ENCODE data around the gene DNM3.
A peak's percentile ranks its signal among the peaks of the same experiment; 100 is the strongest.

Gene DNM3

DNA sequence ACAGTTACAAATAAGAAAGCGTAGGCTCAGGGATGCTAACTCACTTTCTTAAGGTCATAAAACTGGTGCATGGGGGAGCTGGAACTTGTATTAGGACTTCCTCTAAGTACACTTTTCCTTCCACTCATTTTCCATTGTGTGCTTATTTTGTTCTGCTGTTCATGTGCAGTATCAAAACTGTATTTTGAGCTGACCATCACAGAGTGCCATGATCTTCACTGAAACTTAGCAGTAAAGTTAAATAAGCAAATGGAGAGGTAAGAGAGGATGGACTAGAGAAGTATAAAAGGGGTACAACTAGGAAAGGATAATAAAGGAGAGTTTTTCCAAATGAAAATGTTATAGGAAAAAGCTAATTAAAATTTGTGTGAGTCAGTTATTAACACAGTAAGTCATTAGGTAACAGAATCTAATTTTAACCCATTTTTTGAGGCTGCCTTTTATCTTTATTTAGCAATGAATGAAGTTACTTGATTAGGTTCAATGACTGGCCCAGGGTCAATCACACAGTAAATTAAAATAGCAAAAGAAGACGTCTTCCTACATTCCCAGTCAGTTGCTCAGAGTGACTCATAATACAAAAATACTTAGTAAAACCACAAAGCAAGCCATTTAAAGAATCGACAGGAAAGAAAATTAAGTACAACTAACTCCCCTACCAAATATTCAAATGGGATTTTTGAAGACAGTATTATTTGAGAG, 413.4 kb downstream of the DNM3 start:
- Histone ChIP-seq H3K9me3 (ENCODE audit: control insufficient read depth in 5 of 5, low read length in 5 of 5) (no peaks in the 10 kb centered on the region), H3K9ac (ENCODE audit: low read length in 5 of 5) (no peak overlapping the region), H3K36me3 (ENCODE audit: control insufficient read depth in 5 of 5, insufficient read depth in 5 of 5, low read length in 5 of 5) (no peaks in the 10 kb centered on the region), H3K4me1 (ENCODE audit: control insufficient read depth in 5 of 5, insufficient read depth in 5 of 5, low read length in 5 of 5) (no peaks in the 10 kb centered on the region), H3K4me3 (ENCODE audit: low read depth in 1 of 5, low read length in 5 of 5) (no peak overlapping the region), H3K27ac (ENCODE audit: low read depth, low read length) (no peak overlapping the region), H3K27me3 (ENCODE audit: control insufficient read depth in 5 of 5, insufficient read depth in 4 of 5, low read length in 5 of 5) (no peaks in the 10 kb centered on the region)

DNA sequence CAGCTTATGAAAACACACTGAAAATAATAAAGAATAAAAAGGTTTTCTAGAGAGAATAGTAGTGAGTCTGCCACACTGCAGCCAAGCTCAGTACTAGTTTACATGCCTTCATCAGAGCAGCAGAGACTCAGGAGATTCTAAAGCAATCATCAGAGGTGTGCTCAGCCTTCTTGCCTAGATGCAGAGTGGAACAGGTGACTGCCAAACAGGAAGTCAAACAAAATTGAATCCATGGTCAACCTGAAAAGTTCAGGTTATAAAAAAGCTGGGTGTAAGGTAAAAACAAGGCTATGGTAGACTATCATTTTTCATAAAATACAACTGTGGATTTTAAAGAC, 413.9 kb downstream of the DNM3 start:
- Histone ChIP-seq H3K9me3 (ENCODE audit: control insufficient read depth in 5 of 5, low read length in 5 of 5) (peaks cover 0 to 3% (median 0%) of the 10 kb centered on the region in 5 donors), H3K27ac (ENCODE audit: low read depth, low read length) (no peak overlapping the region), H3K4me1 (ENCODE audit: control insufficient read depth in 5 of 5, insufficient read depth in 5 of 5, low read length in 5 of 5) (no peaks in the 10 kb centered on the region), H3K27me3 (ENCODE audit: control insufficient read depth in 5 of 5, insufficient read depth in 4 of 5, low read length in 5 of 5) (no peaks in the 10 kb centered on the region), H3K9ac (ENCODE audit: low read length in 5 of 5) (no peak overlapping the region), H3K36me3 (ENCODE audit: control insufficient read depth in 5 of 5, insufficient read depth in 5 of 5, low read length in 5 of 5) (no peaks in the 10 kb centered on the region), H3K4me3 (ENCODE audit: low read depth in 1 of 5, low read length in 5 of 5) (no peak overlapping the region)

DNA sequence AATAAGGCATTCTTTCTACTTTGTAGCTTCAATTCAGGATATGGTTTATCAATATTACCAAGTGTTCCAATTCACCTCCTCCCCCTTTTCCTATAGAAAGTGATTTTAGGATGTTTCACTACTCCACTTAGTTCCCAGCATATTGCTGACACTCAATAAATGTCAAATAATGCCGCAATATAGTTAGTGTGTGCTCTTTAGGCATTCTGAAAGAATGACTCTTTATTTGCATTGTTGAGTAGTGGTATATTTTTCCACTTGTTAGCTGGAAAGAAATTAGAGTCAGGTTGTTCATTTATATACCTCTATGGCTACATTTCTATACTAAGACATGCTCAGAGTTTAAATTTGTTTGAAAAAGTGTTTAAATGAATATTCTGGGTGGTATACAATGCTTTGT, 424.6 kb downstream of the DNM3 start:
- H3K4me1 ChIP-seq (ENCODE audit: control insufficient read depth in 5 of 5, insufficient read depth in 5 of 5, low read length in 5 of 5): peaks cover 0 to 8% (median 0%) of the 10 kb centered on the region in 5 donors
- no peaks in the 10 kb centered on the region for H3K27me3 ChIP-seq (ENCODE audit: control insufficient read depth in 5 of 5, insufficient read depth in 4 of 5, low read length in 5 of 5)
- H3K9ac ChIP-seq (ENCODE audit: low read length in 5 of 5): no peak overlapping the region
- no peak overlapping the region for H3K4me3 ChIP-seq (ENCODE audit: low read depth in 1 of 5, low read length in 5 of 5)
- H3K36me3 ChIP-seq (ENCODE audit: control insufficient read depth in 5 of 5, insufficient read depth in 5 of 5, low read length in 5 of 5): no peaks in the 10 kb centered on the region
- no peak overlapping the region for H3K27ac ChIP-seq (ENCODE audit: low read depth, low read length)
- no peaks in the 10 kb centered on the region for H3K9me3 ChIP-seq (ENCODE audit: control insufficient read depth in 5 of 5, low read length in 5 of 5)

DNA sequence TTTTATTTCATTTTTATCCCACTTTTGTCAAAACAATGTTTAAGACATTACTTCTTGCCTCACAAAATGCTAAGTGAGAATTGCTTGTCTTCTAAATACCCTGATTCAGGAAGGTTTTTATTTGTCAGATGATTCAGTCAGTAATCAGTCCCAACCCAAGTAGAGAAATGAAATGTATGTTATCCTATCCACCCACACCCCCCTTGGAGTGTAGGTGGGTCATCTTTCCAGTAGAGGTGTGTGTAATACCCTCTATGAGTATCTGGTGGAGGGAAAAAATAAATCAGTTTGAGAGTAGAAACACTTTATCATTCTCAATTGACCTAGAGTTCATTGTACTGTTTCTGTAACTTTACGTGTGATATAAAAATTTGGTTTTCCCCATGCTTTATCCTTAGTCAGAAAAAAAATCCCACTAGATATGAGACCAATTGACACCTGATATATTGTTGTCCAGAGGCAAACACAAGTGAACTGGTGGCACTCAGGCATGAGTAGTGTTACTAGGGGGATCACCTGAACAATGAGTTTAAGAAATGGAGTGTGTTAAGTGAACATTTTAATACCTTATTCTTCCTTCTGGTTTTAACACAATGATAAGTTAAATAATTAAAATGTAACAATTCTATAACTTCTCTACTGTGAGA, 425.4 kb downstream of the DNM3 start:
- Histone ChIP-seq H3K27ac (ENCODE audit: low read depth, low read length) (no peak overlapping the region), H3K27me3 (ENCODE audit: control insufficient read depth in 5 of 5, insufficient read depth in 4 of 5, low read length in 5 of 5) (no peaks in the 10 kb centered on the region), H3K9ac (ENCODE audit: low read length in 5 of 5) (no peak overlapping the region), H3K4me3 (ENCODE audit: low read depth in 1 of 5, low read length in 5 of 5) (no peak overlapping the region), H3K36me3 (ENCODE audit: control insufficient read depth in 5 of 5, insufficient read depth in 5 of 5, low read length in 5 of 5) (no peaks in the 10 kb centered on the region), H3K9me3 (ENCODE audit: control insufficient read depth in 5 of 5, low read length in 5 of 5) (no peaks in the 10 kb centered on the region), H3K4me1 (ENCODE audit: control insufficient read depth in 5 of 5, insufficient read depth in 5 of 5, low read length in 5 of 5) (peaks cover 0 to 8% (median 0%) of the 10 kb centered on the region in 5 donors)

DNA sequence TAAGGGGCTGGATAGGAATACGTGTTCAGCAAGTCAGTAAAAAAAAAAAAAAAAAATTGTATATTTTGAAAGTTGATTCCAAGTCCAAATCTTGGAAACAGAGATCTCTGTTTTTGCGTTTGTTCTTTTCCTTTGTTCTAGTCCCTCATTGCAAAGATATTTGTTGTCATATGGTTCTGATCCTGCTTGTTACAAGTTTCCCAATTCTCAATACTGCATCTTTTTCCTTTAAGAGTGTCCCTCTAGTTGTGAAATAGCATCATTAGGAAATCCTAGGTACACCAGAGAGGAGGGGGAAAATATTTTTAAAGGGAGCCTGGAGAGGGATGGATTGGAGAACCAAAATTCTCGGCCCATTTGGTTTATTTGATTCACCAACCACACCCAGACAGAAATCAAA, 426.9 kb downstream of the DNM3 start:
- Histone ChIP-seq H3K27ac (ENCODE audit: low read depth, low read length) (no peak overlapping the region), H3K9ac (ENCODE audit: low read length in 5 of 5) (no peak overlapping the region), H3K4me3 (ENCODE audit: low read depth in 1 of 5, low read length in 5 of 5) (no peak overlapping the region), H3K4me1 (ENCODE audit: control insufficient read depth in 5 of 5, insufficient read depth in 5 of 5, low read length in 5 of 5) (peaks cover 0 to 8% (median 0%) of the 10 kb centered on the region in 5 donors), H3K9me3 (ENCODE audit: control insufficient read depth in 5 of 5, low read length in 5 of 5) (no peaks in the 10 kb centered on the region), H3K36me3 (ENCODE audit: control insufficient read depth in 5 of 5, insufficient read depth in 5 of 5, low read length in 5 of 5) (no peaks in the 10 kb centered on the region), H3K27me3 (ENCODE audit: control insufficient read depth in 5 of 5, insufficient read depth in 4 of 5, low read length in 5 of 5) (no peaks in the 10 kb centered on the region)

DNA sequence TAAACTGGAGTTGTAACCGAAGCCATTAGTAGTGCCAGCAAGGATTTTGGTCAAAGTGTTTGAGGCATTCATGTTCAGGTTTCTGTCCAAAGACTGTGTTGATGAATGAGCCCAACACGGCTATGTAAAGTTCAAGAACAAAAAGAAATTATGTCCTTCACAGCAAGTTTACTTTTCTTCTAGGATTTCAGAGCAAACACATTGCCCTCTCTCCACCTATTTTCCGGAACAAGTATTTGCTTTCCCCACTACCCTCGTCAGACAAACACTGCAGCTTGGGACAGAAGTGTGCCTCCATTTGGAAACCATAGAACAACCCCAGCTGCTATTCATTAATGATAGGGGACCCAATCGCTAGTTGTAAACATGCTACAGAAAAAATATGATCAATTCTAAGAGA, 427.8 kb downstream of the DNM3 start:
- H3K4me1 ChIP-seq (ENCODE audit: control insufficient read depth in 5 of 5, insufficient read depth in 5 of 5, low read length in 5 of 5): peaks cover 0 to 15% (median 0%) of the 10 kb centered on the region in 5 donors
- peak overlapping the region; percentile 3 for H3K27ac ChIP-seq (ENCODE audit: low read depth, low read length)
- H3K36me3 ChIP-seq (ENCODE audit: control insufficient read depth in 5 of 5, insufficient read depth in 5 of 5, low read length in 5 of 5): no peaks in the 10 kb centered on the region
- H3K4me3 ChIP-seq (ENCODE audit: low read depth in 1 of 5, low read length in 5 of 5): no peak overlapping the region
- H3K9me3 ChIP-seq (ENCODE audit: control insufficient read depth in 5 of 5, low read length in 5 of 5): no peaks in the 10 kb centered on the region
- no peak overlapping the region for H3K9ac ChIP-seq (ENCODE audit: low read length in 5 of 5)
- H3K27me3 ChIP-seq (ENCODE audit: control insufficient read depth in 5 of 5, insufficient read depth in 4 of 5, low read length in 5 of 5): no peaks in the 10 kb centered on the region

DNA sequence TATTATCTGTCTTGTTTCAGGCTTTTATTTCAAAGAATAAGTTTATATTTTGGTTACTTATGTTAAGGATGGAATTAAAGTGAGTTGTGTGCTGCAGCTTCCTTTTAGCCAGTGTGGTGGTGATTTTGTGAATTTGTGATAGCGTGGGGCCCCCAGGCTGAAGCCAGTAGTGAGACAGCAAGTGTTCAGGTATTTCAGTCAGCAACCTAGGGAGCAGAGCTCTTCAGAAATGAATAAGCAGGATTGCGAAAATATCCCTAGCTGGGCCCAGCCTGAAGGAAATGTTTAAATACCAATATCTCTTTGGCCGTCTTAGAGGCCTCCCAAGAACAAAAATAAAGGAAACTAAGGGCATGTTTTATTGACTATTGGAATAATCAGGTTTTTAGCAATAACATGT, 428.3 kb downstream of the DNM3 start:
- Histone ChIP-seq H3K27me3 (ENCODE audit: control insufficient read depth in 5 of 5, insufficient read depth in 4 of 5, low read length in 5 of 5) (no peaks in the 10 kb centered on the region), H3K9me3 (ENCODE audit: control insufficient read depth in 5 of 5, low read length in 5 of 5) (no peaks in the 10 kb centered on the region), H3K9ac (ENCODE audit: low read length in 5 of 5) (no peak overlapping the region), H3K36me3 (ENCODE audit: control insufficient read depth in 5 of 5, insufficient read depth in 5 of 5, low read length in 5 of 5) (no peaks in the 10 kb centered on the region), H3K4me3 (ENCODE audit: low read depth in 1 of 5, low read length in 5 of 5) (no peak overlapping the region), H3K27ac (ENCODE audit: low read depth, low read length) (no peak overlapping the region), H3K4me1 (ENCODE audit: control insufficient read depth in 5 of 5, insufficient read depth in 5 of 5, low read length in 5 of 5) (peaks cover 0 to 20% (median 0%) of the 10 kb centered on the region in 5 donors)

DNA sequence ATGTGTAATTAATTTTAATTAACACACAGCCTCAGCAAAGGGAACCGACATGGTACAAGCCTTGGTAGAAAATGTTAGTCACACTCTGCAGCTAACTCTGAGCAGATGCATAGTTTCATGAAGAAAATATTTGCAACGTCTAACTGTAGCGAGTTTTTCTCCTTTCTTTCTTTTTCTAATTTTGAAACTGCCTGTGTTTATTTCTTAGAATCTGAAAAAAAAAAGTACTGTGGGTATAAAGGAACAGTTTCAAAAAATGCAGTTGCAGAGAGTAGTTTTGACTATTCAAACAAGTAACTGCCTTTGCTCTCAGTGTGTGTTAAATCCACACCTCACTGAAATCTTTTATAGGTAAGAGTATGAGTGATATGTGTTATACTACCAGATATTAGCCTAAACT, 429.3 kb downstream of the DNM3 start:
- Histone ChIP-seq H3K9ac (ENCODE audit: low read length in 5 of 5) (no peak overlapping the region), H3K27me3 (ENCODE audit: control insufficient read depth in 5 of 5, insufficient read depth in 4 of 5, low read length in 5 of 5) (no peaks in the 10 kb centered on the region), H3K9me3 (ENCODE audit: control insufficient read depth in 5 of 5, low read length in 5 of 5) (no peaks in the 10 kb centered on the region), H3K4me3 (ENCODE audit: low read depth in 1 of 5, low read length in 5 of 5) (no peak overlapping the region), H3K27ac (ENCODE audit: low read depth, low read length) (peak overlapping the region; percentile 6), H3K4me1 (ENCODE audit: control insufficient read depth in 5 of 5, insufficient read depth in 5 of 5, low read length in 5 of 5) (peaks cover 0 to 21% (median 0%) of the 10 kb centered on the region in 5 donors), H3K36me3 (ENCODE audit: control insufficient read depth in 5 of 5, insufficient read depth in 5 of 5, low read length in 5 of 5) (no peaks in the 10 kb centered on the region)

DNA sequence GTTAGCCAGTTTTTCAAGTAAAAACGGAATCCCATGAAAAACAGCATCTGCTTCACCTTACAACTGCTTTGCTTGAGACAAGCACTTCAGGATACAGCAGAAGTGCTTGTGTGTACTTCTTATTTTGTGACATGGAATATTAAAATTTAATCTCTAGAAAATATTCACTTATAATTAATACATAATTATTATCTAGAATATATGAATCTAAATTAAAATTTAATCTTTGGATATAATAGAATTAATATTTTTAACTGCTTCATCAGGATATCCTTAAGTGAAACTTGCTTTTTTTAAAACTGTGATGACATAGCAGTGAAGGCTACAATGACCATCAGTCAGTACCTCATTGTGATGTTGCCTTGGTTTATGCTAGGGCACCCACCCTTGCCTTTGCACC, 430.8 kb downstream of the DNM3 start:
- no peak overlapping the region for H3K9ac ChIP-seq (ENCODE audit: low read length in 5 of 5)
- peaks cover 0 to 21% (median 0%) of the 10 kb centered on the region in 5 donors for H3K4me1 ChIP-seq (ENCODE audit: control insufficient read depth in 5 of 5, insufficient read depth in 5 of 5, low read length in 5 of 5)
- no peak overlapping the region for H3K4me3 ChIP-seq (ENCODE audit: low read depth in 1 of 5, low read length in 5 of 5)
- H3K27ac ChIP-seq (ENCODE audit: low read depth, low read length): no peak overlapping the region
- H3K36me3 ChIP-seq (ENCODE audit: control insufficient read depth in 5 of 5, insufficient read depth in 5 of 5, low read length in 5 of 5): no peaks in the 10 kb centered on the region
- no peaks in the 10 kb centered on the region for H3K9me3 ChIP-seq (ENCODE audit: control insufficient read depth in 5 of 5, low read length in 5 of 5)
- H3K27me3 ChIP-seq (ENCODE audit: control insufficient read depth in 5 of 5, insufficient read depth in 4 of 5, low read length in 5 of 5): no peaks in the 10 kb centered on the region

DNA sequence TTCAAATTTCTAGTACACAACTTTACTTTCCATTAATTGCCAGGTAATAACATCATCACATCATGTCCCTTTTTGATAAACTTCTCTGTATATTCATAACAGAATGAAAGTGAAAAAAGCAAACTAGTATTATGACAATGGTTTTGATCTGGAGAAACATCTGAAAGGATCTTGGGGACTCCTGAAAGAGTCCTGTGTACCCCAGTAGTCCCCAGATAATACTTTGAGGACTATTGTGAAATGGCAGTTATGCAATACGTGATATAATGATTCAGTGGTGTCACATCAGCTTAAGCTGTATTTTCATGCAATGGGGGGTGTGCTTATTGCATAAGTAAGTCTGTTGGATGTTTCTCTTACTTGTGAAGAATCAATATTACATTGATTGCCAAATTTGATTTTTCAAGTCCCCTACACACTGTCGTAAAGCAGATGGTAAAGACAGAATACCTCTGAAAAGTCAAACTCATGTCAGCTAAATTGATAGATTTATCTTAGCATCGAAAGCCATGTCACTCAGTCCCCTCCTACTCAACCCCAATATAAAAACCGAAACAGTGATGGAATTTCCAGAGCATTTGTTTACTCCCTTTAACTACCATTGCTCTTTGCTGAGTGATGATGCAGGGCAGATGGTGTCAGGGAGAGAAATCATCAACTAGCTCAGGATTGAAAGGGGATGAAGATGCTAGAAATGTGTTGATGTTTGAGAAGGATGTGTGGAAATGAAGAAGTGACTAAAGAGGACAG, 432.5 kb downstream of the DNM3 start:
- no peak overlapping the region for H3K27ac ChIP-seq (ENCODE audit: low read depth, low read length)
- H3K36me3 ChIP-seq (ENCODE audit: control insufficient read depth in 5 of 5, insufficient read depth in 5 of 5, low read length in 5 of 5): no peaks in the 10 kb centered on the region
- no peaks in the 10 kb centered on the region for H3K9me3 ChIP-seq (ENCODE audit: control insufficient read depth in 5 of 5, low read length in 5 of 5)
- peaks cover 0 to 23% (median 0%) of the 10 kb centered on the region in 5 donors for H3K4me1 ChIP-seq (ENCODE audit: control insufficient read depth in 5 of 5, insufficient read depth in 5 of 5, low read length in 5 of 5)
- no peak overlapping the region for H3K4me3 ChIP-seq (ENCODE audit: low read depth in 1 of 5, low read length in 5 of 5)
- H3K9ac ChIP-seq (ENCODE audit: low read length in 5 of 5): no peak overlapping the region
- no peaks in the 10 kb centered on the region for H3K27me3 ChIP-seq (ENCODE audit: control insufficient read depth in 5 of 5, insufficient read depth in 4 of 5, low read length in 5 of 5)
